Adipocyte (in vitro differentiated cells): ENCODE measurements around the gene SAA4.

Experiments
- DNase-seq: peaks from one replicate; pipeline ENCODE4 v3.0.0-alpha.2; 2015; ENCODE audit warnings: low read depth
- H3K27me3 ChIP-seq: replicated peaks from 2 replicates; pipeline ENCODE4 v1.7.0; 2013; ENCODE audit warnings: mild to moderate bottlenecking, low read length, moderate library complexity; ENCODE audit not compliant: control insufficient read depth, insufficient read depth
- H3K36me3 ChIP-seq: 2 replicates; pipeline ENCODE4 v1.7.0; 2013; ENCODE audit warnings: low read length, mild to moderate bottlenecking, moderate library complexity; ENCODE audit not compliant: control insufficient read depth, insufficient read depth, severe bottlenecking
- H3K4me1 ChIP-seq: 2 replicates; pipeline ENCODE4 v1.7.0; 2013; ENCODE audit warnings: mild to moderate bottlenecking, low read length, moderate library complexity; ENCODE audit not compliant: control insufficient read depth, insufficient read depth
- H3K4me3 ChIP-seq: 2 replicates; pipeline ENCODE4 v1.7.0; 2013; ENCODE audit warnings: mild to moderate bottlenecking, low read length, moderate library complexity
- H3K9ac ChIP-seq: 2 replicates; pipeline ENCODE4 v1.7.0; 2013; ENCODE audit warnings: mild to moderate bottlenecking, low read length, moderate library complexity
- H3K9me3 ChIP-seq: 2 replicates; pipeline ENCODE4 v1.7.0; 2013; ENCODE audit warnings: mild to moderate bottlenecking, low read length, moderate library complexity; ENCODE audit not compliant: control insufficient read depth

The SAA4 gene

DNA sequence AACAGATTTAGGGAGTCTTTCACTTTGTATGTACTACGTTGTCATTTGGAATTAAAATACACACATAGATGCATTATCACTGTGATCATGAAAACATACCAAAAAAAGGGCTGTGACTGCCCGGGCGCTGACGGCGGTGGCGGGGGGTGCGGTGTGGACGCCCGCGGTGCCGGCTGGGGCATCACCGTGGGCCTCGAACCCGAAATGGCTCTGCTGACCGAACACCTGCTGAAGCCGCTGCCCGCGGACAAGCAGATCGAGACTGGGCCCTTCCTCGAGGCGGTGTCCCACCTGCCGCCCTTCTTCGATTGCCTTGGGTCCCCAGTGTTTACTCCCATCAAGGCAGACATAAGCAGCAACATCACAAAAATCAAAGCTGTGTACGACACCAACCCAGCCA is 47.8 kb downstream of the SAA4 start:
- Histone ChIP-seq H3K4me1 (no peaks in the 10 kb centered on the region), H3K36me3 (no peaks in the 10 kb centered on the region), H3K27me3 (peaks cover 27% of the 10 kb centered on the region), H3K9ac (no peak overlapping the region), H3K4me3 (no peak overlapping the region), H3K9me3 (no peaks in the 10 kb centered on the region)
- no peak for DNase-seq
